DND-41 (cell line): Measurements from ENCODE around the gene VIL1.

ENCODE experiments used
- ATAC-seq: fragments of 200-7000 bp; cut with Tn5 transposase; 3 replicates; pipeline ENCODE4 v1.9.1; 2021; ENCODE audit warnings: low read depth; ENCODE audit not compliant: insufficient read depth
- DNase-seq: peaks from one replicate; pipeline ENCODE4 v3.0.0-alpha.2; 2020
- H2AFZ ChIP-seq: 2 replicates; pipeline ENCODE4 v1.6.0; 2012; ENCODE audit warnings: low read depth, low read length
- H3K27ac ChIP-seq: 2 replicates; pipeline ENCODE4 v1.5.1; 2012; ENCODE audit warnings: low read length, inconsistent platforms
- H3K27me3 ChIP-seq: fragments of 200-600 bp; sonication (generic); 2 replicates; pipeline ENCODE4 v1.6.0; 2012; ENCODE audit warnings: low read length, mild to moderate bottlenecking, inconsistent platforms; ENCODE audit not compliant: insufficient read depth, poor library complexity
- H3K36me3 ChIP-seq: 2 replicates; pipeline ENCODE4 v1.5.1; 2012; ENCODE audit warnings: low read length, inconsistent platforms; ENCODE audit not compliant: insufficient read depth
- H3K4me1 ChIP-seq: 2 replicates; pipeline ENCODE4 v1.5.1; 2012; ENCODE audit warnings: mild to moderate bottlenecking, low read length; ENCODE audit not compliant: insufficient read depth
- H3K4me2 ChIP-seq: 2 replicates; pipeline ENCODE4 v1.6.0; 2012; ENCODE audit warnings: mild to moderate bottlenecking, moderate library complexity, low read length, inconsistent platforms; ENCODE audit not compliant: insufficient read depth
- H3K4me3 ChIP-seq, 2 experiments: fragments of 200-600 bp in 1 of 2; shearing (Covaris generic) in 1 of 2; 2 replicates each; pipeline ENCODE4 v1.5.1; 2012 to 2016; ENCODE audit warnings: inconsistent platforms in 2 of 2, low read length in 2 of 2, mild to moderate bottlenecking in 2 of 2, low read depth in 1 of 2, moderate library complexity in 1 of 2
- H3K79me2 ChIP-seq: 2 replicates; pipeline ENCODE4 v1.6.0; 2012; ENCODE audit warnings: low read length, inconsistent platforms; ENCODE audit not compliant: insufficient read depth
- H3K9ac ChIP-seq: 2 replicates; pipeline ENCODE4 v1.6.0; 2012; ENCODE audit warnings: low read depth, mild to moderate bottlenecking, inconsistent platforms, low read length, moderate library complexity
- H3K9me3 ChIP-seq: 2 replicates; pipeline ENCODE4 v1.5.1; 2012; ENCODE audit warnings: low read length, moderate library complexity, mild to moderate bottlenecking, inconsistent platforms; ENCODE audit not compliant: insufficient read depth, severe bottlenecking
- H4K20me1 ChIP-seq: 2 replicates; pipeline ENCODE4 v1.6.0; 2012; ENCODE audit warnings: low read length; ENCODE audit not compliant: insufficient read depth
- EZH2 ChIP-seq: IDR thresholded peaks from 3 replicates; pipeline ENCODE4 v1.6.1; 2012; ENCODE audit warnings: borderline replicate concordance, low read depth, mild to moderate bottlenecking, moderate library complexity, low read length, inconsistent platforms; ENCODE audit not compliant: severe bottlenecking
- TF ChIP-seq, protein P1 (sequence below): IDR thresholded peaks from 2 replicates; pipeline ENCODE4 v1.5.1; 2012; ENCODE audit warnings: borderline replicate concordance, low read length, moderate library complexity, mild to moderate bottlenecking; ENCODE audit not compliant: poor library complexity, severe bottlenecking; ENCODE audit errors: extremely low read depth

VIL1 gene

GRCh38 chr2:218383892-218384519, 34.9 kb upstream of the VIL1 start:
- no peaks in the 10 kb centered on the region for H3K9me3 ChIP-seq
- H3K9ac ChIP-seq: no peak overlapping the region
- no peak overlapping the region for H3K4me3 ChIP-seq
- no peaks in the 10 kb centered on the region for H3K36me3 ChIP-seq
- no peak overlapping the region for H3K4me2 ChIP-seq
- no peaks in the 10 kb centered on the region for H4K20me1 ChIP-seq
- H3K27me3 ChIP-seq: no peaks in the 10 kb centered on the region
- no peak for TF ChIP-seq EZH2
- TF ChIP-seq, protein P1, sequence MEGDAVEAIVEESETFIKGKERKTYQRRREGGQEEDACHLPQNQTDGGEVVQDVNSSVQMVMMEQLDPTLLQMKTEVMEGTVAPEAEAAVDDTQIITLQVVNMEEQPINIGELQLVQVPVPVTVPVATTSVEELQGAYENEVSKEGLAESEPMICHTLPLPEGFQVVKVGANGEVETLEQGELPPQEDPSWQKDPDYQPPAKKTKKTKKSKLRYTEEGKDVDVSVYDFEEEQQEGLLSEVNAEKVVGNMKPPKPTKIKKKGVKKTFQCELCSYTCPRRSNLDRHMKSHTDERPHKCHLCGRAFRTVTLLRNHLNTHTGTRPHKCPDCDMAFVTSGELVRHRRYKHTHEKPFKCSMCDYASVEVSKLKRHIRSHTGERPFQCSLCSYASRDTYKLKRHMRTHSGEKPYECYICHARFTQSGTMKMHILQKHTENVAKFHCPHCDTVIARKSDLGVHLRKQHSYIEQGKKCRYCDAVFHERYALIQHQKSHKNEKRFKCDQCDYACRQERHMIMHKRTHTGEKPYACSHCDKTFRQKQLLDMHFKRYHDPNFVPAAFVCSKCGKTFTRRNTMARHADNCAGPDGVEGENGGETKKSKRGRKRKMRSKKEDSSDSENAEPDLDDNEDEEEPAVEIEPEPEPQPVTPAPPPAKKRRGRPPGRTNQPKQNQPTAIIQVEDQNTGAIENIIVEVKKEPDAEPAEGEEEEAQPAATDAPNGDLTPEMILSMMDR: no peak
- H3K4me1 ChIP-seq: no peaks in the 10 kb centered on the region
- DNase-seq (peak; percentile 39), ATAC-seq (peak; percentile 73)
- H3K79me2 ChIP-seq: no peaks in the 10 kb centered on the region
- H2AFZ ChIP-seq: no peak overlapping the region
- H3K27ac ChIP-seq: no peak overlapping the region

DNA sequence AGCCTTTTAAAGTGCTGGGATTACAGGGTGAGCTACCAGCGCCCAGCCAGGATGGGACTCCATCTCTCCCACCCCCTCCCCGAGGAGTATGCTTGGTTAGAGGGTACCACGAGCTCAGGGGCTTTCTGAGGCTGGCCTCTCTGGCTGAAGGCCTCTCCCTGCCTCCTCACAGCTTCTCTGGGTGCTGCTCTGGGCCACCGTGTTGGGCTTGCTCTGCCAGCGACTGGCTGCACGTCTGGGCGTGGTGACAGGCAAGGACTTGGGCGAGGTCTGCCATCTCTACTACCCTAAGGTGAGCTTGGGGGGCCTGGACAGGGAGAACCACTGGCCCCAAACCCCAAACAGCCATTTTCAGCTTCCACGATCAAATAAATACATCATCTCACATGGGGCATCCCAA, 33.9 kb upstream of the VIL1 start:
- Histone ChIP-seq H3K79me2 (no peaks in the 10 kb centered on the region), H3K4me2 (no peak overlapping the region), H3K4me3 (no peak overlapping the region), H3K9me3 (no peaks in the 10 kb centered on the region), H3K36me3 (no peaks in the 10 kb centered on the region), H3K27me3 (no peaks in the 10 kb centered on the region), H3K9ac (no peak overlapping the region), H3K27ac (no peak overlapping the region), H4K20me1 (no peaks in the 10 kb centered on the region), H2AFZ (no peak overlapping the region), H3K4me1 (no peaks in the 10 kb centered on the region)
- DNase-seq (no peak), ATAC-seq (no peak)
- TF ChIP-seq EZH2: no peak
- TF ChIP-seq, protein P1: no peak

- no peak overlapping the region for H2AFZ ChIP-seq
- no peaks in the 10 kb centered on the region for H3K36me3 ChIP-seq
- H3K9ac ChIP-seq: no peak overlapping the region
- no peaks in the 10 kb centered on the region for H4K20me1 ChIP-seq
- H3K79me2 ChIP-seq: no peaks in the 10 kb centered on the region
- H3K4me1 ChIP-seq: no peaks in the 10 kb centered on the region
- no peaks in the 10 kb centered on the region for H3K9me3 ChIP-seq
- no peaks in the 10 kb centered on the region for H3K27me3 ChIP-seq
- no peak overlapping the region for H3K27ac ChIP-seq
- H3K4me3 ChIP-seq: no peak overlapping the region
- no peak overlapping the region for H3K4me2 ChIP-seq
- DNase-seq: no peak
- ATAC-seq: no peak
- TF ChIP-seq, protein P1: no peak
- TF ChIP-seq EZH2: no peak
Measured at GRCh38 chr2:218386505-218387368, 32.2 kb upstream of the VIL1 start.
